ENCODE data around the gene EHMT1.
"Not testable (repeated sequence)": the region's sequence is repeated elsewhere in the genome, so short reads cannot be mapped to it uniquely, and the experiment has no call there.

EHMT1 gene

GRCh38 chr9:137866226-137867141, 247.7 kb downstream of the EHMT1 start:
- ATAC-seq (replicated peaks) (no peak), DNase-seq (no peak)
- Mint-ChIP-seq H3K27ac (no peak overlapping the region), H3K27me3 (peaks cover 56 to 62% of the 10 kb centered on the region in 2 donors), H3K4me1 (ENCODE audit: low read depth in 2 of 2) (no peaks in the 10 kb centered on the region), H3K4me3 (no peak overlapping the region), H3K9me3 (peaks cover 0 to 3% of the 10 kb centered on the region in 2 donors), H3K36me3 (ENCODE audit: insufficient read depth) (peaks cover 3% of the 10 kb centered on the region)

GRCh38 chr9:137870432-137870831, 251.6 kb downstream of the EHMT1 start:
- H3K4me3 Mint-ChIP-seq: no peak overlapping the region
- H3K9me3 Mint-ChIP-seq: no peaks in the 10 kb centered on the region
- DNase-seq: no peak
- no peaks in the 10 kb centered on the region for H3K4me1 Mint-ChIP-seq (ENCODE audit: low read depth in 2 of 2)
- H3K27ac Mint-ChIP-seq: no peak overlapping the region
- H3K27me3 Mint-ChIP-seq: peaks cover 59 to 80% of the 10 kb centered on the region in 2 donors
- H3K36me3 Mint-ChIP-seq (ENCODE audit: insufficient read depth): peaks cover 3% of the 10 kb centered on the region
- no peak for ATAC-seq (replicated peaks)

- Mint-ChIP-seq H3K27me3 (peaks cover 53 to 76% of the 10 kb centered on the region in 2 donors), H3K9me3 (no peaks in the 10 kb centered on the region), H3K27ac (no peak overlapping the region)
Measured at GRCh38 chr9:137872296-137872695, 253.5 kb downstream of the EHMT1 start.

GRCh38 chr9:137873408-137873807, 254.6 kb downstream of the EHMT1 start:
- Mint-ChIP-seq H3K27me3 (peaks cover 42 to 65% of the 10 kb centered on the region in 2 donors), H3K9me3 (no peaks in the 10 kb centered on the region), H3K4me1 (ENCODE audit: low read depth in 2 of 2) (no peaks in the 10 kb centered on the region), H3K4me3 (no peak overlapping the region), H3K36me3 (ENCODE audit: insufficient read depth) (no peaks in the 10 kb centered on the region), H3K27ac (no peak overlapping the region)
- ATAC-seq (replicated peaks) (no peak), DNase-seq (no peak)

More at GRCh38 chr9:137872296-137872695, 253.5 kb downstream of the EHMT1 start:
- H3K4me3 Mint-ChIP-seq: no peak overlapping the region
- ATAC-seq (replicated peaks) (no peak), DNase-seq (no peak)
- no peaks in the 10 kb centered on the region for H3K4me1 Mint-ChIP-seq (ENCODE audit: low read depth in 2 of 2)
- no peaks in the 10 kb centered on the region for H3K36me3 Mint-ChIP-seq (ENCODE audit: insufficient read depth)

GRCh38 chr9:137873858-137874362, 255.1 kb downstream of the EHMT1 start:
- no peak for ATAC-seq (replicated peaks)
- DNase-seq: no peak
- peaks cover 38 to 60% of the 10 kb centered on the region in 2 donors for H3K27me3 Mint-ChIP-seq
- H3K9me3 Mint-ChIP-seq: no peaks in the 10 kb centered on the region
- no peaks in the 10 kb centered on the region for H3K36me3 Mint-ChIP-seq (ENCODE audit: insufficient read depth)
- H3K4me3 Mint-ChIP-seq: no peak overlapping the region
- no peak overlapping the region for H3K27ac Mint-ChIP-seq
- H3K4me1 Mint-ChIP-seq (ENCODE audit: low read depth in 2 of 2): no peaks in the 10 kb centered on the region

- no peaks in the 10 kb centered on the region for H3K36me3 Mint-ChIP-seq (ENCODE audit: insufficient read depth)
- no peak overlapping the region for H3K27ac Mint-ChIP-seq
- DNase-seq (no peak), ATAC-seq (replicated peaks) (no peak)
- H3K9me3 Mint-ChIP-seq: no peaks in the 10 kb centered on the region
- H3K4me3 Mint-ChIP-seq: no peak overlapping the region
- H3K27me3 Mint-ChIP-seq: peaks cover 48 to 74% of the 10 kb centered on the region in 2 donors
- H3K4me1 Mint-ChIP-seq (ENCODE audit: low read depth in 2 of 2): no peaks in the 10 kb centered on the region
Measured at GRCh38 chr9:137875354-137875753, 256.5 kb downstream of the EHMT1 start.

- no peaks in the 10 kb centered on the region for H3K9me3 Mint-ChIP-seq
- no peaks in the 10 kb centered on the region for H3K36me3 Mint-ChIP-seq (ENCODE audit: insufficient read depth)
- ATAC-seq (replicated peaks) (no peak), DNase-seq (no peak)
- no peak overlapping the region for H3K27ac Mint-ChIP-seq
- peaks cover 49 to 79% of the 10 kb centered on the region in 2 donors for H3K27me3 Mint-ChIP-seq
- no peaks in the 10 kb centered on the region for H3K4me1 Mint-ChIP-seq (ENCODE audit: low read depth in 2 of 2)
- H3K4me3 Mint-ChIP-seq: no peak overlapping the region
Measured at GRCh38 chr9:137875846-137876245, 257.0 kb downstream of the EHMT1 start.

GRCh38 chr9:137876269-137876668, 257.5 kb downstream of the EHMT1 start:
- H3K4me1 Mint-ChIP-seq (ENCODE audit: low read depth in 2 of 2): no peaks in the 10 kb centered on the region
- peak overlapping the region in 1 of 2 donors; percentile 52 for H3K4me3 Mint-ChIP-seq
- ATAC-seq (replicated peaks): no peak
- H3K27me3 Mint-ChIP-seq: peaks cover 54 to 80% of the 10 kb centered on the region in 2 donors
- no peak for DNase-seq
- H3K9me3 Mint-ChIP-seq: no peaks in the 10 kb centered on the region
- H3K27ac Mint-ChIP-seq: no peak overlapping the region
- no peaks in the 10 kb centered on the region for H3K36me3 Mint-ChIP-seq (ENCODE audit: insufficient read depth)

DNA sequence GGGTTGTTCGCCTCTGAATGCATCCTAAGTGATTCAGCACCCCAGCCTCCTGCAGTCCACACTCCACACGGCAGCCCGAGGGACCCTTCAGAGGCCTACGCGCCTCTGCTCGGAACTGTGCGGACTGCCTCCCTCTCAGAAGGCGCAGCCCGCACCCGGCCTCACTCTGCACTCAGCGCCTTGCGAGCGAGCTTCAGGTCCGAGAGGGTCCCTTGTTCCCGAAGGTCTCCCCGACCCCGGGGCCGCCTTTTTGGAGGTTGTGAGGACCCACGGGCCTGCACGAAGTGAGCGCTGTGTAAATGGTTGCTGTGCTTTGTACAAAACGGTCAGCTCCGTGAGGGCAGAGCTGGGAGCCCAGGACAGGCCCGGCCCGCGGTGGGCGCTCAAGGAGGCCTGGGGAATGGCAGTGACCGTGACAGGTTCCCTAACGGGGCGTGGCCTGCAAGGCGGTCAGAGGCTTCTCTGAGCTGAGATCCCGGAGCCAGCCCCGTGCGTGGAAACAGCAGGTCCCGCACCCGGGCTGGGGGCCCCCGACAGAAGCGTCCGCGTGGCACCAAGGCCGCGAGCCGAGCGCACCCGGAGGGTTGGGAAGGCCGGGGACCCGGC, 258.1 kb downstream of the EHMT1 start:
- no peak for DNase-seq
- H3K36me3 Mint-ChIP-seq (ENCODE audit: insufficient read depth): no peaks in the 10 kb centered on the region
- no peaks in the 10 kb centered on the region for H3K4me1 Mint-ChIP-seq (ENCODE audit: low read depth in 2 of 2)
- peaks cover 58 to 80% of the 10 kb centered on the region in 2 donors for H3K27me3 Mint-ChIP-seq
- no peaks in the 10 kb centered on the region for H3K9me3 Mint-ChIP-seq
- ATAC-seq (replicated peaks): no peak
- peak overlapping the region in 1 of 2 donors; percentile 52 for H3K4me3 Mint-ChIP-seq
- H3K27ac Mint-ChIP-seq: no peak overlapping the region

GRCh38 chr9:137877506-137878122, 258.8 kb downstream of the EHMT1 start, which contains the start of gene CACNA1B:
Gene CACNA1B, plus strand, starts transcription at chr9:137877782. Its CDS starts 152 bp downstream, at chr9:137877934.
- H3K27ac Mint-ChIP-seq; H3K36me3 Mint-ChIP-seq (ENCODE audit: insufficient read depth); H3K4me1 Mint-ChIP-seq (ENCODE audit: low read depth in 2 of 2); DNase-seq; ATAC-seq (replicated peaks); H3K9me3 Mint-ChIP-seq: not testable (repeated sequence)
- H3K27me3 Mint-ChIP-seq: peaks cover 53 to 76% of the 10 kb centered on the region in 2 donors
- peak within 1 kb of the TSS in 1 of 2 donors; percentile 52 for H3K4me3 Mint-ChIP-seq

- peak; percentile 24 for ATAC-seq (replicated peaks)
- no peak overlapping the region for H3K4me3 Mint-ChIP-seq
- no peaks in the 10 kb centered on the region for H3K4me1 Mint-ChIP-seq (ENCODE audit: low read depth in 2 of 2)
- H3K36me3 Mint-ChIP-seq (ENCODE audit: insufficient read depth): no peaks in the 10 kb centered on the region
- H3K9me3 Mint-ChIP-seq: no peaks in the 10 kb centered on the region
- H3K27me3 Mint-ChIP-seq: peaks cover 50 to 69% of the 10 kb centered on the region in 2 donors
- DNase-seq: no peak
- no peak overlapping the region for H3K27ac Mint-ChIP-seq
Measured at GRCh38 chr9:137878146-137878941, 259.5 kb downstream of the EHMT1 start.

DNA sequence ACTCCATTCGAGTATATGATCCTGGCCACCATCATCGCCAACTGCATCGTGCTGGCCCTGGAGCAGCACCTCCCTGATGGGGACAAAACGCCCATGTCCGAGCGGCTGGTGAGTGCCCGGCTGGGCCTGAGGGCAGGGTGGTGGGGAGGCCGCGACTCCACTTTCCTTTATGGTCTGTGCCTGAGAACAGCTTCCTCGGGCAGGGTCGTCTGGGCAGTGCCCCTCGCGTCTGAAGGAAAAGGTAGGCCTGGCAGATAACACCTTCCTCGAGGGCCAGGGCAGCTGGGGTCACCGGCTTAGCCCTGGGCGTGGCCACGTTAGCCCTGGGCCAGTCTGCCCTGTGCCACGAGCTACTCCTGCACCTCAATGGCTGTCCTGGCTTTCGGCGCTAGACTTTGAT, 260.2 kb downstream of the EHMT1 start:
- DNase-seq (no peak), ATAC-seq (replicated peaks) (no peak)
- no peak overlapping the region for H3K27ac Mint-ChIP-seq
- H3K27me3 Mint-ChIP-seq: peaks cover 43 to 62% of the 10 kb centered on the region in 2 donors
- H3K36me3 Mint-ChIP-seq (ENCODE audit: insufficient read depth): no peaks in the 10 kb centered on the region
- H3K4me3 Mint-ChIP-seq: peak overlapping the region in 1 of 2 donors; percentile 42
- H3K4me1 Mint-ChIP-seq (ENCODE audit: low read depth in 2 of 2): no peaks in the 10 kb centered on the region
- no peaks in the 10 kb centered on the region for H3K9me3 Mint-ChIP-seq
